MM.1S (cell line): Measurements from ENCODE around the gene NUP188.

ENCODE experiments used
- CTCF ChIP-seq: fragments of 300-600 bp; sonication (generic); IDR thresholded peaks from 2 replicates; pipeline ENCODE4 v1.5.1; 2016; ENCODE audit warnings: antibody characterized with exemption, low read length, mixed read lengths
- EZH2 ChIP-seq: fragments of 300-600 bp; sonication (generic); optimal IDR thresholded peaks from 2 replicates; pipeline ENCODE3; 2017; ENCODE audit warnings: low read depth, mild to moderate bottlenecking, antibody characterized with exemption, low read length, mixed read lengths
- EZH2phosphoT487 ChIP-seq: fragments of 300-600 bp; sonication (generic); IDR thresholded peaks from 2 replicates; pipeline ENCODE4 v1.6.1; 2018; ENCODE audit warnings: antibody characterized with exemption, low read length

GRCh38 chr9:129009584-129010141 is 62.2 kb downstream of the NUP188 start:
- TF ChIP-seq CTCF, result no peak
- TF ChIP-seq EZH2, result no peak
- no peak for TF ChIP-seq EZH2phosphoT487
